Measurements from ENCODE around the gene EEF1A2. TPM values are rescaled to one million over a fixed set of nuclear protein-coding genes. Genes with fewer than 3 reads are reported as not detected.

The EEF1A2 gene
- total RNA-seq, 1 experiment from 2014 or later: 26.0 TPM

- TF ChIP-seq ARID4B (CRISPR knock-in tag; IDR thresholded peaks at IDR 0.05; ENCODE audit: borderline replicate concordance) (no peak), IRF2 (CRISPR knock-in tag; IDR thresholded peaks at IDR 0.05; ENCODE audit: borderline replicate concordance, low read depth) (no peak)
Observed at GRCh38 chr20:63466250-63466825, 32.5 kb downstream of the EEF1A2 start (continued).

GRCh38 chr20:63465380-63466249, 33.3 kb downstream of the EEF1A2 start:
- no peak overlapping the region for H3K27ac Mint-ChIP-seq
- H3K27me3 Mint-ChIP-seq (ENCODE audit: low read depth): no peaks in the 10 kb centered on the region
- no peaks in the 10 kb centered on the region for H3K9me3 Mint-ChIP-seq
- DNase-seq (ENCODE audit: low spot score): no peak
- ATAC-seq: peak; percentile 22
- CTCF ChIA-PET: interaction anchor here (1.0 to 3.1 kb wide), 5 partner anchors 12 to 72 kb away, joined by 3 to 15 read pairs (median 3); no protein-coding TSS in a partner anchor
- H3K36me3 Mint-ChIP-seq: no peaks in the 10 kb centered on the region
- H3K4me1 Mint-ChIP-seq: peaks cover 35% of the 10 kb centered on the region
- POLR2A ChIA-PET: interaction anchor here (0.7 to 1.2 kb wide), 3 partner anchors 12 to 17 kb away, joined by 3 read pairs; no protein-coding TSS in a partner anchor
- no peak for TF ChIP-seq TEAD1 (CRISPR knock-in tag; IDR thresholded peaks at IDR 0.05)
- no peak for TF ChIP-seq MYBL2 (CRISPR knock-in tag; IDR thresholded peaks at IDR 0.05)
- TF ChIP-seq STAT6 (CRISPR knock-in tag; conservative IDR thresholded peaks at IDR 0.05; ENCODE audit: low read depth): no peak
- no peak overlapping the region for H3K4me3 Mint-ChIP-seq

GRCh38 chr20:63464289-63464635, 34.6 kb downstream of the EEF1A2 start:
- ChIA-PET CTCF (interaction anchor here (0.7 to 3.1 kb wide), 7 partner anchors 14 to 311 kb away, joined by 3 to 15 read pairs (median 5); partner anchors contain the start of gene PTK6), POLR2A (interaction anchor here (1.2 kb wide), 1 partner anchor 18 kb away, joined by 3 read pairs; no protein-coding TSS in a partner anchor)
- ATAC-seq: no peak
- DNase-seq (ENCODE audit: low spot score): no peak
- Mint-ChIP-seq H3K27me3 (ENCODE audit: low read depth) (no peaks in the 10 kb centered on the region), H3K27ac (no peak overlapping the region; the same call in 1 of the 2 replicates), H3K4me1 (peaks cover 31% of the 10 kb centered on the region), H3K4me3 (no peak overlapping the region), H3K9me3 (no peaks in the 10 kb centered on the region), H3K36me3 (no peaks in the 10 kb centered on the region)
- TF ChIP-seq ATF1 (CRISPR knock-in tag; IDR thresholded peaks at IDR 0.05) (no peak), ETV6 (CRISPR knock-in tag; IDR thresholded peaks at IDR 0.05) (no peak), TEAD4 (CRISPR knock-in tag; IDR thresholded peaks at IDR 0.05) (no peak), ZNF232 (CRISPR knock-in tag; IDR thresholded peaks at IDR 0.05) (no peak), ZNF532 (CRISPR knock-in tag; IDR thresholded peaks at IDR 0.05; ENCODE audit: borderline replicate concordance) (no peak), MYBL2 (CRISPR knock-in tag; IDR thresholded peaks at IDR 0.05) (no peak), HMGXB4 (CRISPR knock-in tag; IDR thresholded peaks at IDR 0.05) (no peak)

All from WTC11 (cell line).